ENCODE results near the gene NKPD1.

DNA sequence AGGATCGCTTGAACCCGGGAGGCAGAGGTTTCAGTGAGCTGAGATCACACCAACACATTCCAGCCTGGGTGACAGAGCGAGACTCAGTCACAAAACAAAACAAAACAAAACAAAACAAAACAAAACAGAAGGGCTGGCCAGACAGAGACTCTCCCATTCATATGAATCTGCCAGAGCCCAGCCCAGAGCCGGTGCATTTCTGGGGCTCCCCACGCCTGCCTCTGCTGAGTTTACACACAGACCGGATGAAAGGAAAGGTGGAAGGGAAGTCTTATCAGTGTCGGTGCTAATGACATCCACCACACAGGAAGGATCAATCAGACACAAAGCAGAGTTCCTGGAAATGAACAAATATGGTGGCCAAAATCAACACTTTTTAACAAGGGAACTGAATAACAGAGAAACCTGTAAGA lies 10.4 kb upstream of the NKPD1 start:
- TF ChIP-seq POLR2AphosphoS5 (IDR thresholded peaks at IDR 0.05; ENCODE audit: low read depth) (no peak), EZH2 (IDR thresholded peaks at IDR 0.05; ENCODE audit: low read depth, unreplicated experiment) (no peak), ZNF114 (CRISPR knock-in tag; IDR thresholded peaks at IDR 0.05) (no peak), CREB1 (CRISPR knock-in tag; IDR thresholded peaks at IDR 0.05; ENCODE audit: low read depth) (no peak), EZH2phosphoT487 (IDR thresholded peaks at IDR 0.05; ENCODE audit: unreplicated experiment) (no peak), ZNF331 (CRISPR knock-in tag; IDR thresholded peaks at IDR 0.05; ENCODE audit: low read depth) (no peak)
- TF ChIP-seq, protein P1, sequence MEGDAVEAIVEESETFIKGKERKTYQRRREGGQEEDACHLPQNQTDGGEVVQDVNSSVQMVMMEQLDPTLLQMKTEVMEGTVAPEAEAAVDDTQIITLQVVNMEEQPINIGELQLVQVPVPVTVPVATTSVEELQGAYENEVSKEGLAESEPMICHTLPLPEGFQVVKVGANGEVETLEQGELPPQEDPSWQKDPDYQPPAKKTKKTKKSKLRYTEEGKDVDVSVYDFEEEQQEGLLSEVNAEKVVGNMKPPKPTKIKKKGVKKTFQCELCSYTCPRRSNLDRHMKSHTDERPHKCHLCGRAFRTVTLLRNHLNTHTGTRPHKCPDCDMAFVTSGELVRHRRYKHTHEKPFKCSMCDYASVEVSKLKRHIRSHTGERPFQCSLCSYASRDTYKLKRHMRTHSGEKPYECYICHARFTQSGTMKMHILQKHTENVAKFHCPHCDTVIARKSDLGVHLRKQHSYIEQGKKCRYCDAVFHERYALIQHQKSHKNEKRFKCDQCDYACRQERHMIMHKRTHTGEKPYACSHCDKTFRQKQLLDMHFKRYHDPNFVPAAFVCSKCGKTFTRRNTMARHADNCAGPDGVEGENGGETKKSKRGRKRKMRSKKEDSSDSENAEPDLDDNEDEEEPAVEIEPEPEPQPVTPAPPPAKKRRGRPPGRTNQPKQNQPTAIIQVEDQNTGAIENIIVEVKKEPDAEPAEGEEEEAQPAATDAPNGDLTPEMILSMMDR (conservative IDR thresholded peaks at IDR 0.05; ENCODE audit: low read depth in 2 of 2), result no peak
- TF ChIP-seq, protein P2, sequence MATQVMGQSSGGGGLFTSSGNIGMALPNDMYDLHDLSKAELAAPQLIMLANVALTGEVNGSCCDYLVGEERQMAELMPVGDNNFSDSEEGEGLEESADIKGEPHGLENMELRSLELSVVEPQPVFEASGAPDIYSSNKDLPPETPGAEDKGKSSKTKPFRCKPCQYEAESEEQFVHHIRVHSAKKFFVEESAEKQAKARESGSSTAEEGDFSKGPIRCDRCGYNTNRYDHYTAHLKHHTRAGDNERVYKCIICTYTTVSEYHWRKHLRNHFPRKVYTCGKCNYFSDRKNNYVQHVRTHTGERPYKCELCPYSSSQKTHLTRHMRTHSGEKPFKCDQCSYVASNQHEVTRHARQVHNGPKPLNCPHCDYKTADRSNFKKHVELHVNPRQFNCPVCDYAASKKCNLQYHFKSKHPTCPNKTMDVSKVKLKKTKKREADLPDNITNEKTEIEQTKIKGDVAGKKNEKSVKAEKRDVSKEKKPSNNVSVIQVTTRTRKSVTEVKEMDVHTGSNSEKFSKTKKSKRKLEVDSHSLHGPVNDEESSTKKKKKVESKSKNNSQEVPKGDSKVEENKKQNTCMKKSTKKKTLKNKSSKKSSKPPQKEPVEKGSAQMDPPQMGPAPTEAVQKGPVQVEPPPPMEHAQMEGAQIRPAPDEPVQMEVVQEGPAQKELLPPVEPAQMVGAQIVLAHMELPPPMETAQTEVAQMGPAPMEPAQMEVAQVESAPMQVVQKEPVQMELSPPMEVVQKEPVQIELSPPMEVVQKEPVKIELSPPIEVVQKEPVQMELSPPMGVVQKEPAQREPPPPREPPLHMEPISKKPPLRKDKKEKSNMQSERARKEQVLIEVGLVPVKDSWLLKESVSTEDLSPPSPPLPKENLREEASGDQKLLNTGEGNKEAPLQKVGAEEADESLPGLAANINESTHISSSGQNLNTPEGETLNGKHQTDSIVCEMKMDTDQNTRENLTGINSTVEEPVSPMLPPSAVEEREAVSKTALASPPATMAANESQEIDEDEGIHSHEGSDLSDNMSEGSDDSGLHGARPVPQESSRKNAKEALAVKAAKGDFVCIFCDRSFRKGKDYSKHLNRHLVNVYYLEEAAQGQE (IDR thresholded peaks at IDR 0.05; ENCODE audit: unreplicated experiment), result no peak
